Measurements from ENCODE around the gene GPX2.

The GPX2 gene

GRCh38 chr14:64912261-64912660 is 30.3 kb downstream of the GPX2 start:
- no peak for DNase-seq

GRCh38 chr14:64910847-64911495 is 31.6 kb downstream of the GPX2 start:
- DNase-seq, result no peak

GRCh38 chr14:64906022-64906421 is 36.5 kb downstream of the GPX2 start:
- no peak for DNase-seq

- no peak for DNase-seq
Observed at GRCh38 chr14:64899958-64900357, 42.6 kb downstream of the GPX2 start.

GRCh38 chr14:64891839-64892375 is 50.6 kb downstream of the GPX2 start:
- peak in 1 of 2 experiments; percentile 14 for DNase-seq

- no peak for DNase-seq
Observed at GRCh38 chr14:64891173-64891838, 51.2 kb downstream of the GPX2 start.

- DNase-seq, result no peak
Observed at GRCh38 chr14:64889352-64889751, 53.2 kb downstream of the GPX2 start.

Data from stimulated activated CD4-positive, alpha-beta T cell treated with anti-CD3 and anti-CD28 coated beads, Interleukin-4, amount 100 ng/mL, for 4 hours (primary cell).